ENCODE data around the gene ABITRAM. TPM values are rescaled to one million over a fixed set of nuclear protein-coding genes. Genes with fewer than 3 reads are reported as not detected.

The ABITRAM gene
- total and polyA plus RNA-seq, 2 of the 13 experiments (the other 11 are each of a cell fraction or from before 2014, with no cell fraction given): 10.2 to 21.6 TPM

GRCh38 chr9:108933718-108934322, 380 bp upstream of the ABITRAM start, which contains the start of gene ELP1 (continued):
- TF ChIP-seq ZNF816 (CRISPR knock-in tag; IDR thresholded peaks at IDR 0.05; ENCODE audit: borderline replicate concordance) (no peak; the same call in 1 of the 2 replicates), AKAP8 (CRISPR knock-in tag; IDR thresholded peaks at IDR 0.05) (peak; percentile 56; the same call in 1 of the 2 replicates), HMG20B (CRISPR knock-in tag; conservative IDR thresholded peaks at IDR 0.05) (peak; percentile 60; the same call in 1 of the 2 replicates), PHF21A (CRISPR knock-in tag; IDR thresholded peaks at IDR 0.05) (peak; percentile 52), ZNF557 (CRISPR knock-in tag; IDR thresholded peaks at IDR 0.05) (peak; percentile 57; the same call in 1 of the 2 replicates), FOXC1 (CRISPR knock-in tag; IDR thresholded peaks at IDR 0.05; ENCODE audit: borderline replicate concordance) (no peak), ZNF460 (CRISPR knock-in tag; IDR thresholded peaks at IDR 0.05; ENCODE audit: borderline replicate concordance) (no peak), FOSL2 (CRISPR knock-in tag; IDR thresholded peaks at IDR 0.05) (peak; percentile 79), ATF7 (IDR thresholded peaks at IDR 0.05) (peak; percentile 98), ATF7 (CRISPR knock-in tag; IDR thresholded peaks at IDR 0.05) (peak; percentile 94), THRA (CRISPR knock-in tag; IDR thresholded peaks at IDR 0.05; ENCODE audit: borderline replicate concordance) (0 out of 2 replicates have a peak, but pooled peaks have one; percentile 16)
- TF ChIP-seq, protein P1, sequence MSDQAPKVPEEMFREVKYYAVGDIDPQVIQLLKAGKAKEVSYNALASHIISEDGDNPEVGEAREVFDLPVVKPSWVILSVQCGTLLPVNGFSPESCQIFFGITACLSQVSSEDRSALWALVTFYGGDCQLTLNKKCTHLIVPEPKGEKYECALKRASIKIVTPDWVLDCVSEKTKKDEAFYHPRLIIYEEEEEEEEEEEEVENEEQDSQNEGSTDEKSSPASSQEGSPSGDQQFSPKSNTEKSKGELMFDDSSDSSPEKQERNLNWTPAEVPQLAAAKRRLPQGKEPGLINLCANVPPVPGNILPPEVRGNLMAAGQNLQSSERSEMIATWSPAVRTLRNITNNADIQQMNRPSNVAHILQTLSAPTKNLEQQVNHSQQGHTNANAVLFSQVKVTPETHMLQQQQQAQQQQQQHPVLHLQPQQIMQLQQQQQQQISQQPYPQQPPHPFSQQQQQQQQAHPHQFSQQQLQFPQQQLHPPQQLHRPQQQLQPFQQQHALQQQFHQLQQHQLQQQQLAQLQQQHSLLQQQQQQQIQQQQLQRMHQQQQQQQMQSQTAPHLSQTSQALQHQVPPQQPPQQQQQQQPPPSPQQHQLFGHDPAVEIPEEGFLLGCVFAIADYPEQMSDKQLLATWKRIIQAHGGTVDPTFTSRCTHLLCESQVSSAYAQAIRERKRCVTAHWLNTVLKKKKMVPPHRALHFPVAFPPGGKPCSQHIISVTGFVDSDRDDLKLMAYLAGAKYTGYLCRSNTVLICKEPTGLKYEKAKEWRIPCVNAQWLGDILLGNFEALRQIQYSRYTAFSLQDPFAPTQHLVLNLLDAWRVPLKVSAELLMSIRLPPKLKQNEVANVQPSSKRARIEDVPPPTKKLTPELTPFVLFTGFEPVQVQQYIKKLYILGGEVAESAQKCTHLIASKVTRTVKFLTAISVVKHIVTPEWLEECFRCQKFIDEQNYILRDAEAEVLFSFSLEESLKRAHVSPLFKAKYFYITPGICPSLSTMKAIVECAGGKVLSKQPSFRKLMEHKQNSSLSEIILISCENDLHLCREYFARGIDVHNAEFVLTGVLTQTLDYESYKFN (CRISPR knock-in tag; conservative IDR thresholded peaks at IDR 0.05): peak; percentile 39; the same call in 1 of the 2 replicates
- TF ChIP-seq, protein P2, sequence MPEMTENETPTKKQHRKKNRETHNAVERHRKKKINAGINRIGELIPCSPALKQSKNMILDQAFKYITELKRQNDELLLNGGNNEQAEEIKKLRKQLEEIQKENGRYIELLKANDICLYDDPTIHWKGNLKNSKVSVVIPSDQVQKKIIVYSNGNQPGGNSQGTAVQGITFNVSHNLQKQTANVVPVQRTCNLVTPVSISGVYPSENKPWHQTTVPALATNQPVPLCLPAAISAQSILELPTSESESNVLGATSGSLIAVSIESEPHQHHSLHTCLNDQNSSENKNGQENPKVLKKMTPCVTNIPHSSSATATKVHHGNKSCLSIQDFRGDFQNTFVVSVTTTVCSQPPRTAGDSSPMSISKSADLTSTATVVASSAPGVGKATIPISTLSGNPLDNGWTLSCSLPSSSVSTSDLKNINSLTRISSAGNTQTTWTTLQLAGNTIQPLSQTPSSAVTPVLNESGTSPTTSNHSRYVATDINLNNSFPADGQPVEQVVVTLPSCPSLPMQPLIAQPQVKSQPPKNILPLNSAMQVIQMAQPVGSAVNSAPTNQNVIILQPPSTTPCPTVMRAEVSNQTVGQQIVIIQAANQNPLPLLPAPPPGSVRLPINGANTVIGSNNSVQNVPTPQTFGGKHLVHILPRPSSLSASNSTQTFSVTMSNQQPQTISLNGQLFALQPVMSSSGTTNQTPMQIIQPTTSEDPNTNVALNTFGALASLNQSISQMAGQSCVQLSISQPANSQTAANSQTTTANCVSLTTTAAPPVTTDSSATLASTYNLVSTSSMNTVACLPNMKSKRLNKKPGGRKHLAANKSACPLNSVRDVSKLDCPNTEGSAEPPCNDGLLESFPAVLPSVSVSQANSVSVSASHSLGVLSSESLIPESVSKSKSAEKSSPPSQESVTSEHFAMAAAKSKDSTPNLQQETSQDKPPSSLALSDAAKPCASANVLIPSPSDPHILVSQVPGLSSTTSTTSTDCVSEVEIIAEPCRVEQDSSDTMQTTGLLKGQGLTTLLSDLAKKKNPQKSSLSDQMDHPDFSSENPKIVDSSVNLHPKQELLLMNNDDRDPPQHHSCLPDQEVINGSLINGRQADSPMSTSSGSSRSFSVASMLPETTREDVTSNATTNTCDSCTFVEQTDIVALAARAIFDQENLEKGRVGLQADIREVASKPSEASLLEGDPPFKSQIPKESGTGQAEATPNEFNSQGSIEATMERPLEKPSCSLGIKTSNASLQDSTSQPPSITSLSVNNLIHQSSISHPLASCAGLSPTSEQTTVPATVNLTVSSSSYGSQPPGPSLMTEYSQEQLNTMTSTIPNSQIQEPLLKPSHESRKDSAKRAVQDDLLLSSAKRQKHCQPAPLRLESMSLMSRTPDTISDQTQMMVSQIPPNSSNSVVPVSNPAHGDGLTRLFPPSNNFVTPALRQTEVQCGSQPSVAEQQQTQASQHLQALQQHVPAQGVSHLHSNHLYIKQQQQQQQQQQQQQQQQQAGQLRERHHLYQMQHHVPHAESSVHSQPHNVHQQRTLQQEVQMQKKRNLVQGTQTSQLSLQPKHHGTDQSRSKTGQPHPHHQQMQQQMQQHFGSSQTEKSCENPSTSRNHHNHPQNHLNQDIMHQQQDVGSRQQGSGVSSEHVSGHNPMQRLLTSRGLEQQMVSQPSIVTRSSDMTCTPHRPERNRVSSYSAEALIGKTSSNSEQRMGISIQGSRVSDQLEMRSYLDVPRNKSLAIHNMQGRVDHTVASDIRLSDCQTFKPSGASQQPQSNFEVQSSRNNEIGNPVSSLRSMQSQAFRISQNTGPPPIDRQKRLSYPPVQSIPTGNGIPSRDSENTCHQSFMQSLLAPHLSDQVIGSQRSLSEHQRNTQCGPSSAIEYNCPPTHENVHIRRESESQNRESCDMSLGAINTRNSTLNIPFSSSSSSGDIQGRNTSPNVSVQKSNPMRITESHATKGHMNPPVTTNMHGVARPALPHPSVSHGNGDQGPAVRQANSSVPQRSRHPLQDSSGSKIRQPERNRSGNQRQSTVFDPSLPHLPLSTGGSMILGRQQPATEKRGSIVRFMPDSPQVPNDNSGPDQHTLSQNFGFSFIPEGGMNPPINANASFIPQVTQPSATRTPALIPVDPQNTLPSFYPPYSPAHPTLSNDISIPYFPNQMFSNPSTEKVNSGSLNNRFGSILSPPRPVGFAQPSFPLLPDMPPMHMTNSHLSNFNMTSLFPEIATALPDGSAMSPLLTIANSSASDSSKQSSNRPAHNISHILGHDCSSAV (CRISPR knock-in tag; IDR thresholded peaks at IDR 0.05; ENCODE audit: borderline replicate concordance): no peak
